NCI-H2227 (cell line): ENCODE data around the gene YWHAE.
"Not testable (repeated sequence)": the region's sequence is repeated elsewhere in the genome, so short reads cannot be mapped to it uniquely, and the experiment has no call there.

Experiments used
- DNase-seq: peaks from one replicate; lab custom pipeline; 2025; ENCODE audit not compliant: unreplicated experiment; lab: John Stamatoyannopoulos, UW

Gene YWHAE

DNA sequence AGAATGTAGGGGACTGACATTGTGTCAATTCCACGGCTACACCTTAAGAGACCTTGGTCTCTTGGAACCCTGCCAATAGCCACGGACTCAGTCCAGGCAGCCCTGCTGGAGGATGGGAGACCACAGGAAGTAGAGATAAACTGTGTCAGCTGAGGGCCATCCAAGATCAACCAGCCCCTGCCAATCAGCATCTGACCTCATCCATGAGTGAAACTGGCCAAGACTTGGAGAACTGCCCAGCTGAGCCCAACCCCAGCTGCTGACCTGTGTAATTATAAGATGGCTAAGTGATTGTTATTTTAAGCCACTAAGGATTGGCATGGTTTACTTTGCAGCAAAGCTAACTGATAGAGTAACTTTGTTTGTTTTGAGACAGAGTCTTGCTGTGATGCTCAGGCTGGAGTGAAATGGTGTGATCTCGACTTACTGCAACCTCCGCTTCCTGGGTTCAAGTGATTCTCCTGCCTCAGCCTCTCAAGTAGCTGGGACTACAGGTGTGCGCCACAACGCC, 13.3 kb upstream of the YWHAE start:
- peak; percentile 9 for DNase-seq

DNA sequence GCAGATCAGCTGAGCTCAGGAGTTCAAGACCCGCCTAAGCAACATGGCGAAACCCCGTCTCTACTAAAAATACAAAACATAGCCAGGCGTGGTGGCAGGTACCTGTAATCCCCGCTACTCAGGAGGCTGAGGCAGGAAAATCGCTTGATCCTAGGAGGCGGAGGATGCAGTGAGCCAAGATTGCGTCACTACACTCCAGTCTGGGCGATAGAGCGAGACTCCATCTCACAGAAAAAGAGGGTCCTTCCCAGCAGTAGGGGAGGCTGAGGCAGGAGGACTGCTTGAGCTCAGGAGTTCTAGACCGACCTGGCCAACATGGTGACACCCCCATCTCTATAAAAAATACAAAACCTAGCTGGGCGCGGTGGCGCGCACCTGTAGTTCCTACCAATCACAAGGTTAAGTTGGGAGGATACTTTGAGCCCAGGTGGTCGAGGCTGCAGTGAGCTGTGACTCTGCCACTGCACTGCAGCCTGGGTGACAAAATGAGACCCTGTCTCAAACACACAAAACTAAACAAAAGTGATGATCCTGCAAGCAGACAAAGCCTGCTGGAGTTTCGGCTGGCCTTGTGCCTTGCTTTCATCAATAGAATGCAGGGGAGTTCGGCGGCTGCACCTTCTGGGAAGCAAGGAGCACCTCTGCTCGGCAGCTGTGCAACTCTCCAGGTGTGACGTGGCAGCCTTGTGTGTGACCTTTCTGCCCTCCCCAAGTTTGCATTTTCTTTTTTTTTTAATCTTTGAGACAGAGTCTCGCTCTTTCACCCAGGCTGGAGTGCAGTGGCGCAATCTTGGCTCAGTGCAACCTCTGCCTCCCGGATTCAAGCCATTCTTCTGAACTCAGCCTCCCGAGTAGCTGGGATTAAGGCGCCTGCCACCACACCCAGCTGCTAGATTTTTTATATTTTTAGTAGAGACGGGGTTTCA, 12.4 kb upstream of the YWHAE start:
- DNase-seq, result no peak

DNA sequence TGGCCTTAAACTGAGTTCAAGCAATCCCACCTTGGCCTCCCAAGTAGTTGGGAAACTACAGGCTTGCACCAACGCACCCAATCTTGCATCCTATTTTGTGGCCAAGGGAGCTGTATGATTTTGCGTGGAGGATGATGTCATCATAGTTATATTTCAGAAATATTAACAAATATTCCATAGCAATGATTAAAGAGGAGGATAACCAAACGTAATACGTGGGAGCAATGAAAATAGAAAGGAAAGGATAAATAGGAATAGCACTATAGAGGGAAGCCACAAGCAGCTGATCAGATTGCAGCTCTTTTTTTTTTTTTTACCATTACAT, 2.2 kb upstream of the YWHAE start:
- no peak for DNase-seq

DNA sequence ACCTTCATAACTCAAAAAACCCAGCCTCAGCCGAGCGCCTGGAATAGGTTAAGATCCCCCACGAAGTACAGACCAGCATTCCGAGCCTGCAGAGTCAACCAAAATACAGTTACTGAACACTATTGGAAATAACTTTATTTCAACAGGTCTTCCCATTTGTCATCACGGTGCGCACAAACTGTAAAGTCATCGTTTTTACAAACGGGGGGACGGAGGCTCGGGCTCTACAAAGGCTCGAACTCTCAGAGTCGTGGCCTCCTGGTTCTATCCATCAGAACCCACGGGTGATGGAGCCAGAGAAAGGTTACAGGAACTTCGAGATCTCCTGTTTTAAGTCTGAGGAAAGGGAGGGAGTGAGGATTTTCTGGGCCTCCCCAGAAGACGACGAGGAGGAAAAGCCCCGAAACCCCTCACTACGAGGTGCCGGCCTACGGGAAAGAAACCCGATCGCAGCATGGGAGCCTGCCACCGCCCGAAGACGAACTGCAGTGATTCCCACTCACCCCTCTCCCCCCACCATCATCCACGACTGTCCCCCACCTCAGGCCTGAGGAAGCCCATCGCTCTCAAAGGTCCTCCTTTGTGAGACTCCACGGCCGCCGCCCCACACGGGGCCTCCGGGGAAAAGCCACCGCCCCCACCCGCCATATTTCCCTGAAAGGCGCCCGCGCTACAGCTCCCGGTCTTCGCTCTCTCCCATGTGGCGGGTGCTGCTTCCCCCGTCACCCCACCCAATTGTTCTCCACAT, 917 bp downstream of the YWHAE start:
- no peak for DNase-seq

DNA sequence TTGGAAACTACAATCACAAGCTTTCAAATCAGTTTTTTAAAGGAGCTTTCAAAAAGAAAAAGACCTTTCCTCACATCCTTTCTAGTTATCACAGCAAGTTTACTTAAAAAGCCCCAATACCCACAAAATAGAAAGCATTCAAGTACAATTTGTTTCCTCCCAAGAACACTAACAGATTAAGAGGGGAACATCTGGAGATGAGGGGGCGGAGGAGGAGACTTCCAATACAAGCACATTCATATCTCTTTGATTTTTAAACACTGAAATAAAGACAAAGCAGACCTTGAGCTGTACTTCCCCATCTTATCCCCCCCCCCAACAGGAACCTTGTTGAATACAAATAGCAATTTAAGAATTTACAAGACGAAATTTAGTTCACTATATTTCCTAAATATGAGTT, 2.0 kb downstream of the YWHAE start:
- no peak for DNase-seq

DNA sequence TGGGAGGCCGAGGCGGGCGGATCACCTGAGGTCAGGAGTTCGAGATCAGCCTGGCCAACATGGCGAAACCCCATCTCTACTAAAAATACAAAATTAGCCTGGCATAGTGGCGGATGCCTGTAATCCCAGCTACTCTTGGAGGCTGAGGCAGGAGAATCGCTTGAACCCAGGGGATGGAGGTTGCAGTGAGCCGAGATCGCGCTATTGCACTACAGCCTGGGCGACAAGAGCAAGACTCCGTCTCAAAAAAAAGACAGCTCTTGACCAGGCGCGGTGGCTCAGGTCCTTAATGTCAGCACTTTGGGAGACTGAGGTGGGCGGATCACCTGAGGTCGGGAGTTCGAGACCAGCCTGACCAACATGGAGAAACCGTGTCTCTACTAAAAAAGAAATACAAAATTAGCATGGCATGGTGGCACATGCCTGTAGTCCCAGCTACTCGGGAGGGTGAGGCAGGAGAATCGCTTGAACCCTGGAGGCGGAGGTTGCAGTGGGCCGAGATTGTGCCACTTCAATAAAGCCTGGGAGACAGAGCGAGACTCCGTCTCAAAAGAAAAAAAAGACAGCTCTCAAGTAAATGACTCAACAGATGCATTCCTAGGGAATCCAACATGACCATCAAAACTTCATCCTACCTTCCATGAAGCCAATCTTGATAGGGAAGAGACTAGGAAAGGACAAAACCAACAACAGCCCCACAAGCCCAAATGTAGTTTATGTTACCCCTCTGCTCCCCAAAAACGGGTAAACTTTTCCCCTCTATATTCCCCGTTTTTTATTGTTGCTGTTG, 4.0 kb downstream of the YWHAE start:
- DNase-seq, result not testable (repeated sequence)

DNA sequence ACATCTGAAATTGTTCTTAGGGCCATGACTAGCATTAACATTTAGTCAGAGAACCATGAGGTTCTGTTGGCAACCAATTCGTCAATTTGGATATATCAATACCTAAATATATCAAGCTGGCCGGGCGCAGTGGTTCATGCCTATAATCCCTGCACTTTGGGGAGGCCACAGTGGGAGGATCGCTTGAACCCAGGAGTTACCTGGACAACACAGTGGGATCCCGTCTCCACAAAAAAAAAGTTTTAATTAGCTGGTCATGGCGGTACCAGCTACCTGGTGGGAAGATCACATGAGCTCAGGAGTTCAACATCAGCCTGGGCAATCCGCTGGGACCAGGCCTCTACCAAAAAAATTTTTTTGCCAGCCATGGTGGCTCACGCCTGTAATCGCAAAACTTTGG, 8.4 kb downstream of the YWHAE start:
- no peak for DNase-seq

DNA sequence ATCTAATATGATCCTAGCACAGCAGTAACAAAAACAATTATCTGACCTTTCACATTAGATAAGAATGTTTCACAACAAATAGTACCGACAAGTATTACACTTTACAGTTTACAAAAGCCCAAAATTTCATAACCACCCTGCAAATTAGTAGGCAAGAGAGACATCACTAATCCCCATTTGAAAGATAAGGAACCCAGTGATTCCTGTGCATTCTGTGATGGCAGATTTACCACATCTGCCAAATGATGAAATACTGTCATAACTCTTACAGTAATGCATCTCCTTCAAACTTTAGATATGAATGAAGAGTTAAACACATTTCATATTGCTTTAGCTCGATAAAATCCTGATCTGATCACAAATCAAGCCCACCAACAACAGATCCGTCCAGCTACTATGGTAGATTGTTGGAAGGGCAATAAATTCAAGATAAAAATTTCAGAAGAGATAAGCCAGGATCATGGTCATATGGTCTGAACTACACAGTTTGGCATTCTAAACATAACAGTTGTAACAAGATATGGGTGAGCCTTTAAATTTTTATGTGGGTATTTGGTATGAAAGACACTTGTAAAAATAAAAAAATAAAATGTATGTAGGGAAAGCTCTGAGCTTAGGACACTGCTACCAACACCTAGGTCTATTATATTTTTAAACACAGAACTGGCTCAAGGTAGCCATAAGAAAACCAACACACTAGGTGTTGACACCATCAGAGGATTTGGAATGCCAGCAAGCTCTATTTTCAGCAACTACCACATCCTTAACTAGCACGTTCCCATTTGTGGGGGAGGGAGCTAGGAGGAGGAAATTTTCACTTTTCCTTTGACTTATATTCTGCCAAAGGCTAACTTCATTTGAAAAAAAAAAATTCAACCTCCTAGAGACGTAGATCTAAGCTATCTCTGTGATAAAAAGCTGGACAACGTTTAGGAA, 9.3 kb downstream of the YWHAE start:
- DNase-seq, result no peak

DNA sequence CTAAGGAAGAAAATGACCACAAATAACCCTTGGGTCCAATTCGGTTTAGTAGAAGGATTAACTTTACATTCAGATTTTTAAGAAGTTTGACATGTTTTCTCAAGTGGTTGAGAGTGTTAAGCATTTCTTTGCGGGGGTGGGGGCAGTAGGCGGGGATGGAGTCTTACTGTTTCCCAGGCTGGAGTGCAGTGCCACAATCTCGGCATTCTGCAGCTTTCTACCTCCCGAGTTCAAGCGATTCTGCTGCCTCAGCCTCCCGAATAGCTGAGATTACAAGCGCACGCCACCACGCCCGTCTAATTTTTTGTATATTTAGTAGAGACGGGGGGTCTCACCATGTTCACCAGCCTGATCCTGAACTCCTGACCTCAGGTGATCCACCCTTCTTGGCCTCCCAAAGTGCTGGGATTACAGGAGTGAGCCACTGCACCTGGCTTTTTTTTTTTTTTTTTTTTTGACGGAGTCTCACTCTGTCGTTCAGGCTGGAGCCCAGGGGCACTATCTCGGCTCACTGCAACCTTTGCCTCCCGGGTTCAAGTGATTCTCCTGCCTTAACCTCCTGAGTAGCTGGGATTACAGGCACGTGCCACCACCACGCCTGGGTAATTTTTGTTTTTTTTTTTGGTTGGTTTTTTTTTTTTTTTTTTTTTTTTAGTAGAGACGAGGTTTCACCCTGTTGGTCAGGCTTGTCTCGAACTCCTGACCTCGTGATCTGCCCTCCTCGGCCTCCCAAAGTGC, 12.4 kb downstream of the YWHAE start:
- DNase-seq, result not testable (repeated sequence)

DNA sequence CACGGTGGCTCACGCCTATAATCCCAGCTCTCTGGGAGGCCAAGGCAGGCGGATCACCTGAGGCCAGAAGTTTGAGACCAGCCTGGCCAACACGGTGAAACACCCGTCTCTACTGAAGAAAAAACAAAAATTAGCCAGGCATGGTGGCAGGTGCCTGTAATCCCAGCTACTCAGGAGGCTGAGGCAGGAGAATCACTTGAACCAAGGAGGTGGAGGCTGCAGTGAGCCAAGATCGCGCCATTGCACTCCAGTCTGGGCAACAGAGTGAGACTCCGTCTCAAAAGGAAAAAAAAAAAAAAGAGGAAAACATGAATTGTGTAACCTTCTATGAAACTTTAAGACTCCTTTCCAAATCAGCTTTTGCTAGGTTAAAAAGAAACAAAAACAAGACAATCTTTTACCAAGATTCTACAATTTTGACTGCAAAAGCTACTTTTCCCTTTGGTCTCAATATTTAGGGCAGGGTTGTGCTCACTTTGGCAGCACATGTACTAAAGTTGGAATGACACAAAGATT, 13.3 kb downstream of the YWHAE start:
- DNase-seq, result not testable (repeated sequence)

DNA sequence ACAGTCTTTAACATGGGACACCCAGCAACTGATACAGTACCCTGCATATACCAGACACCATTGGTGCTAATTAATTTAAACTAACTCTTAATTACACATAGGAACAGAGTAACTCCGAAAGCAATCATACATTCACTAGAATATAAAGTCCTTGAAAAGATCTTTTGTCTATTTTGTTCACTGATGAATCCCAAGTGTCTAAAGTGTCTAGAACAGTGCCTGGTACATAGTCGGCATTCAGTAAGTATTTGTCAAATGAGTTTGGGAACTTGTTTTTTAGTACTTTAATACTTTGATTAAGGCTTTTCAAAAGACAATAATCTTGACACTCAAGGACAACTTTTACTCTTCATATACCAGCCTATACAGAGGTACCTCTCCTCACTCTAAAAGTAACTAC, 13.8 kb downstream of the YWHAE start:
- no peak for DNase-seq

DNA sequence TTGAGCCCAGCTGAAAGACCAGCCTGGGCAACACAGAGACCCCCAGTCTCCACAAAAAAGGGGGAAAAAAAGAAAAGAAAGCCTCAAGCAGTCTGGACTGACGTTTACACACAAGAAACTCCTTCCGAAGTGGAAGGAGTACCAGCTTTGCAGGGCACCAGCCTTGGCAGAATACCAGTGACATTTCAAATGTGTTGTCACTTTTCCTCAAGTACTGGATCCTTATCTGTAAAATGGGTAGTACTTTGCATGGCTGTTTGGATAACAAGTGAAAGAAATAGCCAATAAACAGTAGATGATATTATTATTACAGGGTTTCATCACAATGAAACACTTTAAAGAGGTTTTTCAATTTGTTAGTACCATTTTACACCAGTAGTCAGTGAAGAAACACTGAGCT, 14.2 kb downstream of the YWHAE start:
- DNase-seq, result no peak

DNA sequence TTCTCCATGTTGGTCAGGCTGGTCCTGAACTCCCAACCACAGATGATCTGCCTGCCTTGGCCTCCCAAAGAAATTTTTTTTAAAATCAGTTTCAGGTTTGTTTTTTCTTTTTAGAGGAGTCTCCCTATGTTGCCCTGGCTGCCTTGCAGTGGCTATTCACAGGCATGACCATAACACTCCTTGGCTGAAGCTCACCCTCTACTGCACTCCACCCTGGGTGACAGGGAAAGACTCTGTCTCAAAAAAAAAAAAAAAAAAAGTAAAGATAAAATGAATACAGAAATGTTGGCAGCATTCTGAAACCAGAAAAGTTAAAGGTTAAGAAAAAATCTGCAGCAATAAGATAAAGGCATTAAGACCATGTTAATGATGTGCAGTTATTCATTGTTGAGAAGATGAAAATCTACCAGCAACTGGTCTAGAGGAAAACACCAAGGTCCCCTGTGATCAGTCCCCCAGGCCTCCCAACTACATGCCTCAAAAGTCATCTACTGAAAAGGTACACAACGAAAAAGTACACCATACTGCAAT, 15.1 kb downstream of the YWHAE start:
- no peak for DNase-seq

DNA sequence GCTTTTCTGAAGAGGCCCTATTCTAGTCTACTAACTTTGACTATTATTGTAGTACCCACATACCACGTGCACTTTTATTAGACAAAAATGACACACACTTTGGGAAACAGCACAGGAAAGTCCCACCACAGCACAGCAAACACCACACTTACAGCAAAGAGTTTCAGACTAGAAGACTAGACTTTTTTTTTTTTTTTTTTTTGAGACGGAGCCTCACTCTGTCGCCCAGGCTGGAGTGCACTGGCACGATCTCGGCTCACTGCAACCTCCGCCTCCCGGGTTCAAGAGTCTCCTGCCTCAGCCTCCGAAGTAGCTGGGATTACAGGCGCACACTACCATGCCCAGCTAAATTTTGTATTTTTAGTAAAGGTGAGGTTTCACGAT, 20.1 kb downstream of the YWHAE start:
- DNase-seq, result no peak

DNA sequence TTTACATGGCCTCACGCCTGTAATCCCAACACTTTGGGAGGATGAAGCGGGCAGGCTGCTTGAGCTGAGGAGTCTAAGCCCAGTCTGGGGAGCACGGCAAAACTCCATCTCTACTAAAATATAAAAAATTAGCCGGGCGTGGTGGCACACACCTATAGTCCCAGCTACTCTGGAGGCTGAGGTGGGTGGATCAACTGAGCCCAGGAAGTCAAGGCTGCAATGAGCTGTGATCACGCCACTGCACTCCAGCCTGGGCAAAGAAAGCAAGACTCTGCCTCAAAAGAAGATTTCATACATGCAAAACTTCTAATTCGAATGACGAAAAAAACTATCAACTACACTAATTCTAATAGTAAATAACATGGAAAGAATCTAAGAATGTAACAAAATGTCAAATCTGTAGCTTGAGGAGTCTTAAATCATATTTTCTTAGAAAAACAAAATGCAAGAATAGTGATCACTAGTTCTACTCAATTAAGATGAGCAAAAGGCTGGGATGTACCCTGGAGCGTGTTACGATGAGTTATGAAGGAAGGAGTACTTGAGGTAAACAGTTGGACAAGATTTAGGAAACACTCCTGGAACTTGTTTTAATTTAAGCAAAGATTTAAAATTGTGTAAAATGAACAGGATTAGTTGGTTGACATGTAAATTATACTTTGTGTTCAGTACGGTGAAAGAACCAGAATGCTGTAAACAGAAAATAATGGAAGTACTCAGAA, 20.7 kb downstream of the YWHAE start:
- DNase-seq, result no peak

DNA sequence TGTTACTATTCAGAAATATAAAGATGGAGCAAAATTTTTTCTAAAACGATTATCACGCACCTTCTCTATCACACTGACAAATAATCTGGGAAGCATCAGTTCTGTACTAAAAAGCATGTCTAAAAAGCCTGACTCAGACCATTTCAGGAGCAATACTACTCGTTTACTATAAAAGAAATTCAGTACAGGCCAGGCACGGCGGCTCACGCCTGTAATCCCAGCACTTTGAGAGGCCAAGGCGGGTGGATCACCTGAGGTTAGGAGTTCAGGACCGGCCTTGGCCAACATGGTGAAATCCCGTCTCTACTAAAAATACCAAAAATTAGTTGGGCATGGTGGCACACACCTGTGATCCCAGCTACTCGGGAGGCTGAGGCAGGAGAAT, 21.6 kb downstream of the YWHAE start:
- not testable (repeated sequence) for DNase-seq

DNA sequence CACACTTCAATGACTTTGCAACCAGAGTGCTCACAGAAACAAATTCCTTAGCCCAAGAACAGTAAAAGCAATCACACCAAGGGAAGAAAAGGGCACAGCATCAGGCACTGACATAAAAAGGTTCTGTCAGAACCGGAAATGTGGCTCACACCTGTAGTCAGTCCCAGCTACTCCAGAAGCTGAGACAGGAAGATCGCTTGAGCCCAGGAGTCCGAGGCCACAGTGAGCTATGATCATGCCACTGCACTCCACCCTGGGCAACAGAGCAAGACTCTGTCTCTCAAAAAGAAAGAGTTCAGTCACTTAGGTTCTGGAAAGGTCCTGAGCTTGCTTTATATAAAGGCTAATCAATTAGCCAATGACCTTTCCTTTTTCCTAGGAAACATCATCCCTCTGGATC, 22.7 kb downstream of the YWHAE start:
- DNase-seq, result no peak

DNA sequence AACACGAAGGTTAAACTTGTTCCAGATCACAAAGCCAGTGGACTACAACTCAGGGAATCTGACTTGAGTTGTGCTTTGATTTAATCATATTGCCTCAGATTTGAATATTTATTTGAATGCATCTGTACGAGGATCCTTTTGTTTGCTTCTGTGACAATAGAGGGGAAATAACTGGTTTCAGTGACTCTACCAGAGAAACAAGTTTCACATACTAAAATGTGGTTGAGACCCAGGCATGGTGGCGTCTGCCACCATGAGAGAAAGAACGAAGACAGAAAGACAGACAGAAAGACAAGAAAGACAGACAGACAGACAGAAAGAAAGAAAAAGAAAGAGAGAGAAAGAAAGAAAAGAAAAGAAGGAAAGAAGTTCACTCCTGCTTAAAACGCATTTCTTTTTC, 24.0 kb downstream of the YWHAE start:
- no peak for DNase-seq

DNA sequence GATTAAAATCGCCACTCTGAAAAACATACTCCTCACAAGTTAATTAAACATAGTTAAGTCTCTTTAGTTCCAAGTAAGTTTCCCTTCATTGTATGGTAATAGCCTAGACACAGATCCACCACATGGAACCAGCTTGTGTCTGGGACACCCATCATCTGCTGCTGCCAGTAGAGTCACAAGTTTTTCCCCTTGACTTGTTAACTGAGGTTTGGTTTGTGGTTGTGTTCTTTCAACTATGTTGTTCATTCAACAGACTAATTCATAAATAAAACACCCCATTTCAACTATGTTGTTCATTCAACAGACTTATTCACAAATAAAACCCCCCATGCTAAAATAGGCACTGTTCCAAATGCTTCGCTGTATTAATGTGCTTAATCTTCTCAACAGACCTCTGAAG, 24.4 kb downstream of the YWHAE start:
- no peak for DNase-seq
